ENCODE results near the gene PNKD. TPM values are rescaled to one million over a fixed set of nuclear protein-coding genes. Genes with fewer than 3 reads are reported as not detected.

Gene PNKD
- total RNA-seq, 1 experiment from 2014 or later = 58.1 TPM

GRCh38 chr2:218235017-218235416, 35.3 kb upstream of the PNKD start:
- Histone ChIP-seq H3K4me2 (ENCODE audit: low read length) (no peak overlapping the region), H3K27me3 (ENCODE audit: insufficient read depth, low read length) (no peaks in the 10 kb centered on the region), H4K20me1 (ENCODE audit: insufficient read depth) (no peaks in the 10 kb centered on the region), H3K4me3 (replicated peaks in 1 of 2; ENCODE audit: low read depth in 1 of 2, low read length in 2 of 2) (no peak overlapping the region), H3K79me2 (ENCODE audit: insufficient read depth, low read length) (peaks cover 20% of the 10 kb centered on the region; the same call in 1 of the 2 replicates), H3K4me1 (ENCODE audit: control insufficient read depth in 1 of 2, insufficient read depth in 2 of 2, low read length in 2 of 2) (peaks cover 11% of the 10 kb centered on the region in 2 experiments), H3K27ac (ENCODE audit: low read depth, low read length) (no peak overlapping the region), H3K36me3 (ENCODE audit: control insufficient read depth in 1 of 2, insufficient read depth in 2 of 2, low read length in 2 of 2) (peaks cover 54 to 57% of the 10 kb centered on the region in 2 experiments), H3K9me3 (ENCODE audit: control insufficient read depth in 1 of 2, insufficient read depth in 1 of 2, low read depth in 1 of 2, low read length in 2 of 2) (no peaks in the 10 kb centered on the region), H3K9me2 (ENCODE audit: insufficient read depth) (no peaks in the 10 kb centered on the region), H2AFZ (ENCODE audit: low read depth, low read length, poor library complexity, severe bottlenecking) (no peak overlapping the region), H3K9ac (ENCODE audit: low read length) (no peak overlapping the region)
- BruUV-seq (replicated peaks) = no TSS peak
- DNase-seq (ENCODE audit: low read depth, low spot score) = no peak
- POLR2A ChIA-PET = no interaction called here
- intact Hi-C loops (cut with micrococcal nuclease) = no loop called here
- RAD21 ChIA-PET (ENCODE audit: low non-redundant PET in 1 of 2, low total read pairs in 2 of 2, uncharacterized antibody in 2 of 2, unreplicated experiment in 2 of 2) = no interaction called here
- no peak for ATAC-seq
- CTCF ChIA-PET = no interaction called here
- TF ChIP-seq ZNF274 (IDR thresholded peaks at IDR 0.05; ENCODE audit: low read depth, low read length) (no peak), CBX3 (IDR thresholded peaks at IDR 0.05; ENCODE audit: low read depth) (no peak), FOSL1 (IDR thresholded peaks at IDR 0.05; ENCODE audit: low read depth) (no peak), CTCF (IDR thresholded peaks at IDR 0.05 in 2 of 3, conservative IDR thresholded peaks at IDR 0.05 in 1 of 3; ENCODE audit: borderline replicate concordance in 1 of 3, insufficient read depth in 1 of 3, low read depth in 2 of 3, low read length in 2 of 3) (no peak), CEBPB (IDR thresholded peaks at IDR 0.05; ENCODE audit: low read depth) (no peak), EGR1 (IDR thresholded peaks at IDR 0.05; ENCODE audit: low read depth) (no peak), TCF7L2 (IDR thresholded peaks at IDR 0.05; ENCODE audit: borderline replicate concordance, extremely low read depth, insufficient read depth, insufficient read length) (no peak), REST (IDR thresholded peaks at IDR 0.05; ENCODE audit: low read depth) (no peak), ZFX (IDR thresholded peaks at IDR 0.05) (no peak), JUND (IDR thresholded peaks at IDR 0.05) (no peak), ELF1 (IDR thresholded peaks at IDR 0.05; ENCODE audit: borderline replicate concordance, low read depth) (no peak), RAD21 (IDR thresholded peaks at IDR 0.05; ENCODE audit: low read depth) (no peak), MAX (IDR thresholded peaks at IDR 0.05) (no peak), POLR2AphosphoS5 (IDR thresholded peaks at IDR 0.05; ENCODE audit: low read depth, low read length) (no peak), EZH2 (IDR thresholded peaks at IDR 0.05) (no peak), SP1 (IDR thresholded peaks at IDR 0.05; ENCODE audit: low read depth) (no peak), SIN3A (IDR thresholded peaks at IDR 0.05; ENCODE audit: low read depth) (no peak), SRF (IDR thresholded peaks at IDR 0.05; ENCODE audit: low read depth) (no peak), EZH2phosphoT487 (IDR thresholded peaks at IDR 0.05; ENCODE audit: borderline replicate concordance) (no peak), YY1 (IDR thresholded peaks at IDR 0.05; ENCODE audit: extremely low read depth, insufficient replicate concordance, low read depth, low read length) (no peak)
